Stimulated activated CD4-positive, alpha-beta T cell treated with anti-CD3 and anti-CD28 coated beads, TNF-alpha, amount 100 ng/mL, for 24 hours (primary cell): Measurements from ENCODE around the gene MAP1LC3C.
"Not testable (repeated sequence)": the region's sequence is repeated elsewhere in the genome, so short reads cannot be mapped to it uniquely, and the experiment has no call there.

Experiments used
- DNase-seq, 3 experiments: peaks; one replicate each; pipeline ENCODE4 v3.0.0-alpha.2; 2020; ENCODE audit warnings: low read depth in 3 of 3

The MAP1LC3C gene

GRCh38 chr1:241992734-241993133, 6.2 kb downstream of the MAP1LC3C start:
- DNase-seq = no peak

DNA sequence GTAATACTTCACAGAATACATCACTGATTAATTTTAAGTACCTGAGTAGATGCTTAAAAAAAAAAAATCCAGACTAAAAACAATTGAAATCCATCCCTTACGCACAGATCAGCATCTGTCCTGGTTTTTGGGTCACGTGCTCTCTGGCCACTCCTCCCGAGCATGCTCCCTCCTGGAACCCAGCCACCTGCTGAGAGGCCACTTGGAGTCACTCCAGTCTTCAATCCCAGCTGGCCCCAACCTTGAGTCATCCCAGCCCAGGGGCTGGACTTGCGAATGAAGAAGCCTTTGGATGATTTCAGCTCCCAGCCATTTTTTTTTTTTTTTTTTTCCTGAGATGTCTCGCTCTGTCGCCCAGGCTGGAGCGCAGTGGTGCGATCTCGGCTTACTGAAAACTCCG, 8.9 kb downstream of the MAP1LC3C start:
- no peak for DNase-seq

DNA sequence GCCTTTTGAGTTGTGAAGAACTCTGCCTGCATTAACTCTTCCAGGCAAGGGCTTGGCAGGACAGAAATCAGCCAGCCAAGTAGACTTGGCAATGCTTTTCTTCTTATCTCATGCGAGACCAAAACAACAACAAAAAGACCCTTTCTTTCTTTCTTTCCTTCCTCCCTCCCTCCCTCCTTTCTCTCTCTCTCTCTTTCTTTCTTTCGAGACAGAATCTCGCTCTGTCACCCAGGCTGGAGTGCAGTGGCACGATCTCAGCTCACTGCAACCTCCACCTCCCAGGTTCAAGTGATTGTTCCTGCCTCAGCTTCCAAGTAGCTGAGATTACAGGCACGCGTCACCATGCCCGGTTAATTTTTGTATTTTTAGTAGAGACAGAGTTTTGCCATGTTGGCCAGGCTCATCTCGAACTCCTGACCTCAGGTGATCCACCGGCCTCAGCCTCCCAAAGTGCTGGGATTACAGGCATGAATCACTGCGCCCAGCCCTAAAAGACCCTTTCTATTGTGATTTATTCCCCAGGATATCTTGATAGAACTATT, 10.4 kb downstream of the MAP1LC3C start:
- not testable (repeated sequence) for DNase-seq

DNA sequence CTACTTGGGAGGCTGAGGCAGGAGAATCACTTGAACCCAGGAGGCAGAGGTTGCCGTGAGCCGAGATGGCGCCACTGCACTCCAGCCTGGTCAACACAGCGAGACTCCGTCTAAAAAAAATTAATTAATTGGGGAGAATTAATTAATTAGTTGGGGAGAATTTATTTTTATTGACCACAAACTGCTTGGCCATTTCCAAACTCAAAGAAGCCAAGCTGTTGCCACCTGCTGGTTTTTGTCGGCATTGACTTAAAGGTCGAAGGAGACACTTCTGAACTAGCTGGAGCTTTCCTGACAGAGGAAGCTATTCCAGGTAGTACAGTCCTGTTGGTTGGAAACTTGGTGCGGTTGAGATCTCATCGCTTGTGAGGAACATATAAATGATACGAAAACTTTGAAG, 13.1 kb downstream of the MAP1LC3C start:
- DNase-seq = no peak

GRCh38 chr1:241979926-241980325, 19.0 kb downstream of the MAP1LC3C start:
- DNase-seq = no peak

DNA sequence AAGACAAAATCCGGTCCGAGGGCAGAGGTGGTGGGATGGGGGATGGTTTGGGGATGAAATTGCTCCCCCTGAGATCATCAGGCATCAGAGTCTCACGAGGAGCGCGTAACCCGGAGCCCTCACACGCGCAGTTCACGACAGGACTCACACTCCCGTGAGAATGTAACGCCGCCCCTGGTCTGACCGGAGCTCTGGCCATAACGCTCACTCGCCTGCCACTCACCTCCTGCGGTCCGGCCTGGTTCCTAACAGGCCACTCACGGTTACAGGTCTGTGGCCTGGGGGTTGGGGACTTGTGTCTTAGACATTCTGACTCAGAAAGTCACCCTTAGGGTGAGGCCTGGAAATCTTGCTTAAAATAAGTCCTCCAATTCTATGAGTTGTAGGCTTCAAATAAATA, 19.8 kb downstream of the MAP1LC3C start:
- DNase-seq = no peak

- DNase-seq = no peak
Observed at GRCh38 chr1:241976229-241976628, 22.7 kb downstream of the MAP1LC3C start.

DNA sequence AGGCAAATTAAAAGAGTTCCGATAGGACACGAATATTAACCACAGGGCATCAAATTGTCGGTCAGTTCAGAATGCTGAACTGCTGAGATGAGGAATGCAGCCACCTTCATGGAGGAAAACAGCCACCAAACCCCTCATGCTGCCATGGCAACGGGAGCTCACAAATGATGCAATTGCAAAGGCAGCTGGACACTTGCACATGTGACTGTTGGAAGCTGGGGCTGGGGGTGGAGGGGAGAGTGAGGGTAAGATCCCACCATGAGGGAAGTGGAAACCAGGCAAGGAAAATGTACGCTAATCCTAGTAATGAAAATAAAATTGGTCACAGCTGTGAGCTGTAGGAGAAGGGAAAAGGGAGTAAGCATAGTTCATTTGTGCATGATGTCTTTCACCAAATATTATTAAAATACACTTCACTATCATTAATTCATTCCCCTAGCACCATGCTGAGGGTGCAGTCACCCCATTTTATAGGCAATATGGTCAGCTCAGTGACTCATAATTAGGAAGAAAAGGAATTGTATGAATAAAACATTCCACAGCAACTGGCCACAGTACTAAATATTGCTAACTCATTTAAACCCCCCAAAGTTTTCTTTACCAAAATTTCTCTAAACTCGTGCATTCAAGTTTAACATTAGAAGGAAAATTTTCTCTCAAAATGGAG, 26.1 kb downstream of the MAP1LC3C start:
- no peak for DNase-seq

GRCh38 chr1:241968611-241969010, 30.3 kb downstream of the MAP1LC3C start:
- no peak for DNase-seq

DNA sequence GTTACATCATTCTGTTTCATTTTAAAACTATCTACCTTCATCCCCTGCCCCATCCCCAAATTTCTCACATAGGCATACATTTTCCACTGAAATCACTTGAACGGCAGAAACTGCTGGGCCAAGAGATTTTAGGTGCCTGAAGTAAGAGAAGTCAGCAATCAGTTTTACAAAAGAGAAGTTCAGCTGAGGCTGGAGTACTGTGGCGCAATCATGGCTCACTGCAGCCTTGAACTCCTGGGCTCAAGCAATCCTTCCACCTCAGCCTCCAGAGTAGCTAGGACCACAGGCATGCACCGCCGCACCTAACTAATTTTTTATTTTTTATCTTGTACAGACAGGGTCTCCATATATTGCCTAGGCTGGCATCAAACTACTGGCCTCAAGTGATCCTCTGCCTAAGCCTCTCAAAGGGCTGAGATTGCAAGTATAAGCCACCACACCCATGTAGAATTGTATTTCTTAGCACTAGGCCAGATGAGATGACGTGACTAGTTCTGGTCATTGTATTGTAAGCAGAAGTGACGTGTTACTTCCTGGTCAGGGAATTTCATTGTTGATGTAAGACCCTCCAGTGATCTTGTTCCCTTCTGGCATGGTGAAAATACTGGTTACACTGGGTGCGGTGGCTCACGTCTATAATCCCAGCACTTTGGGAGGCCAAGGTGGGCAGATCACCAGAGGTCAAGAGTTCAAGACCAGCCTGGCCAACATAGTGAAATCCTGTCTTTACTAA, 34.2 kb downstream of the MAP1LC3C start:
- DNase-seq = no peak

DNA sequence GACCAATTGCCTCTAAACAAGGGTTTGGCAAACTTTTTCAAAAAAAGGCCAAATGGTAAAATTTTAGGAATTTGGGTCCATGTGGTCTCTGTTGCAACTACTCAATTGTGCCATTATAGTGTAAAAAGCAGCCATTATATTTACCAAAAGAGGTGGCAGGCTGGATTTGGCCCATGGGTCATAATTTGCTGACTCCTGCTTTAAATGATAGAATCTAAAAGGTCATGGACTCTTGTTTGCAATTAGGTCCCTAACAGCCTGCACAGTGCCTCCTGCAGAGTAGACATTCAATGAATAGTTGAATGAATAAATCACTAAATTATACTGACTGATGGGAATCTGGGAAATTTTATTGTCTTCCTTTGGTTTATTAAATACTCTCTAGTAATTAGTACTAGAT, 35.2 kb downstream of the MAP1LC3C start:
- DNase-seq = no peak

- DNase-seq = no peak
Observed at GRCh38 chr1:241962153-241962552, 36.7 kb downstream of the MAP1LC3C start.

DNA sequence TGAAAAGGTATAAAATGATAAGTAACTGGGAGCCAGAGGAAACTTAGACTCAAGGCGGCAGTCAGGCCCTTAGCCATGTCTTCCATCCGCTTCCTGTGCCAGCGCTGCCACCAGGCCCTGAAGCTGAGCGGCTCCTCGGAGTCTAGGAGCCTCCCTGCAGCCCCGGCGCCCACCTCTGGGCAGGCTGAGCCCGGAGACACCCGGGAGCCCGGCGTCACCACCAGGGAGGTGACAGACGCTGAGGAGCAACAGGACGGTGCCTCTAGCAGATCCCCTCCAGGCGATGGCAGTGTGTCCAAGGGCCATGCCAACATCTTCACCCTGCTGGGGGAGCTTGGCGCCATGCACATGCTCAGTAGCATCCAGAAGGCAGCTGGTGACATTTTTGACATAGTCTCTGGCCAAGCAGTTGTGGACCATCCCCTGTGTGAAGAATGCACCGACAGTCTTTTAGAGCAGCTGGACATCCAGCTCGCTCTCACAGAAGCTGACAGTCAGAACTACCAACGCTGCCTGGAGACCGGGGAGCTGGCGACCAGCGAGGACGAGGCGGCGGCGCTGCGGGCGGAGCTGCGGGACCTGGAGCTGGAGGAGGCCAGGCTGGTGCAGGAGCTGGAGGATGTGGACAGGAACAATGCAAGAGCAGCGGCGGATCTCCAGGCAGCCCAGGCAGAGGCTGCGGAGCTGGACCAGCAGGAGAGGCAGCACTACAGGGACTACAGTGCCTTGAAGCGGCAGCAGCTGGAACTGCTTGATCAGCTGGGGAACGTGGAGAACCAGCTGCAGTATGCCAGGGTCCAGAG, 41.0 kb downstream of the MAP1LC3C start, which contains the start of gene BECN2:
BECN2 (plus strand) TSS at position 76 of the 803 bp plus-strand sequence; CDS start at position 76, 0 bp downstream.
- no peak for DNase-seq

DNA sequence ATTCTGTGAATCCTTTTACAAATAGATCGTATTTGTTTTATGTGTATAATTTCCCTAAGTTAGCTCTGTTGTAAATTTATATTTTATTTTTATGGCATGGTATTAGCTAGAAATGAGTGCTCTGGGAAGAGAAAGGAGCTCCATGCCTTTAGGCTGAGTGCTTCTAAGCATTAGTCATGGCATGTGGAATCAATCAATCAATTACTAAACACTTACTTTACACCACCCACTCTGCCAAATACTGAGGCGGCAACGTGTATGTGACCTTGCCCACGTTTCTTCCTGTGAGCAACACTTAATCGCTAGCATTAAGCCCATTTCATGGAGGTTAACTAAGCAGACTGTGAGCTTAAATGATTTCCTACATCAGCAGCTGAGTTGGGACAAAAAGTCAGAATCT, 48.5 kb downstream of the MAP1LC3C start:
- DNase-seq = no peak

DNA sequence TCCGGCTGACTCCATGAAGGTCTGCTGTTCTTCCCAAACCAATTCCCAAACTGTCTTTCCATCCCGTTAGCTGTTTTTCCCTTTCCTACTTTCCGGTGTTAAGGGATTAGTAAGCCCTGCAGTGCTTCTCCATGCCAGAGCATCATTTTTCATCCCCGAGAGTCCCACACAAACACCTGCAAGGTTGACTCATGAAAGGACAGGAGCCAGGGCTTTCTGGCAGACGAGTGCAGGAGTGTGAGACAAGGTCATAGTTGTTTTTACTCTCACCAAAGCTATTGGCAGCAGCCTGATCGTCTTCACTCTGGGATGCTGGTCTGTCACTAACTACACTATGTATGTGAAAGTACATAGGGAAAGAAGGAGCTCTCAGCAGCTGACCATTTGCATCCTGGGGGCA, 51.5 kb downstream of the MAP1LC3C start:
- no peak for DNase-seq
